Lower leg skin (tissue), 3 donors: ENCODE results near the gene ACTG2.

Experiments
- POLR2A ChIP-seq, 2 donors: fragments of 450-650 bp; IDR thresholded peaks; one replicate each; pipeline ENCODE4 v1.6.1; 2016 to 2017; ENCODE audit warnings: antibody characterized with exemption in 2 of 2, mild to moderate bottlenecking in 1 of 2, moderate library complexity in 1 of 2
- TF ChIP-seq, protein P1 (sequence below), 3 donors: fragments of 450-650 bp; IDR thresholded peaks; one replicate each; pipeline ENCODE4 v1.5.1; 2016; ENCODE audit warnings: antibody characterized with exemption in 3 of 3, mild to moderate bottlenecking in 3 of 3, moderate library complexity in 2 of 3

GRCh38 chr2:73964223-73964622 lies 71.4 kb downstream of the ACTG2 start:
- TF ChIP-seq, protein P1, sequence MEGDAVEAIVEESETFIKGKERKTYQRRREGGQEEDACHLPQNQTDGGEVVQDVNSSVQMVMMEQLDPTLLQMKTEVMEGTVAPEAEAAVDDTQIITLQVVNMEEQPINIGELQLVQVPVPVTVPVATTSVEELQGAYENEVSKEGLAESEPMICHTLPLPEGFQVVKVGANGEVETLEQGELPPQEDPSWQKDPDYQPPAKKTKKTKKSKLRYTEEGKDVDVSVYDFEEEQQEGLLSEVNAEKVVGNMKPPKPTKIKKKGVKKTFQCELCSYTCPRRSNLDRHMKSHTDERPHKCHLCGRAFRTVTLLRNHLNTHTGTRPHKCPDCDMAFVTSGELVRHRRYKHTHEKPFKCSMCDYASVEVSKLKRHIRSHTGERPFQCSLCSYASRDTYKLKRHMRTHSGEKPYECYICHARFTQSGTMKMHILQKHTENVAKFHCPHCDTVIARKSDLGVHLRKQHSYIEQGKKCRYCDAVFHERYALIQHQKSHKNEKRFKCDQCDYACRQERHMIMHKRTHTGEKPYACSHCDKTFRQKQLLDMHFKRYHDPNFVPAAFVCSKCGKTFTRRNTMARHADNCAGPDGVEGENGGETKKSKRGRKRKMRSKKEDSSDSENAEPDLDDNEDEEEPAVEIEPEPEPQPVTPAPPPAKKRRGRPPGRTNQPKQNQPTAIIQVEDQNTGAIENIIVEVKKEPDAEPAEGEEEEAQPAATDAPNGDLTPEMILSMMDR (IDR thresholded peaks at IDR 0.05), result no peak
- TF ChIP-seq POLR2A (IDR thresholded peaks at IDR 0.05), result no peak
